H1 (cell line): ENCODE data around the gene SLC7A6OS. TPM values are rescaled to one million over a fixed set of nuclear protein-coding genes. Genes with fewer than 3 reads are reported as not detected.

Source experiments
- USF2 ChIP-seq: IDR thresholded peaks from 2 replicates; pipeline ENCODE4 v1.6.1; 2011; ENCODE audit warnings: low read length, improper control_type of control experiment
- YY1 ChIP-seq: IDR thresholded peaks from 2 replicates; pipeline ENCODE4 v1.6.1; 2011; ENCODE audit warnings: low read depth, mild to moderate bottlenecking, low read length
- polyA plus RNA-seq, 7 experiments: library from polyadenylated mRNA; depleted of rRNA in 3 of 7; stranded (reverse) in 5 of 7; unstranded in 2 of 7; fragments of >200 nt in 5 of 7; fragments of 200-250 nt in 2 of 7; gene quantifications; 1 replicate in 5 of 7; 2 replicates in 1 of 7; 4 replicates in 1 of 7; pipeline versions ENCODE4 v1.2.1 to v1.2.3, GENCODE V29; 2011 to 2013; ENCODE audit warnings: missing spikeins in 2 of 7, mixed read lengths in 2 of 7
- total RNA-seq: library from RNA; stranded (reverse); fragmentation: NEBNext Ultra II Directional; extraction: Animal tissue kit (Norgen Biotek cat#: 25700); gene quantifications from 2 replicates; pipeline ENCODE4 v1.2.1, GENCODE V29; 2021

SLC7A6OS gene
- total and polyA plus RNA-seq, 2 of the 8 experiments (the other 6 are each of a cell fraction or from before 2014, with no cell fraction given) = 7.3 to 21.3 TPM

GRCh38 chr16:68286153-68287074 lies 24.3 kb downstream of the SLC7A6OS start (continued):
- TF ChIP-seq USF2 (no peak), YY1 (no peak)
